GM12878 (cell line): ENCODE measurements around the gene NBDY. TPM values are rescaled to one million over a fixed set of nuclear protein-coding genes. Genes with fewer than 3 reads are reported as not detected.
A peak's percentile ranks its signal among the peaks of the same experiment; 100 is the strongest.

ENCODE experiments used
- ATAC-seq: fragments of 200-7000 bp; cut with Tn5 transposase; 3 replicates; pipeline ENCODE4 v1.9.1; 2020; ENCODE audit warnings: mild to moderate bottlenecking, moderate library complexity
- BruUV-seq: library from RNA; stranded (reverse); fragments of 400-500 nt; replicated peaks from 2 replicates; lab custom pipeline; 2021; lab: Mats Ljungman, UMichigan
- CTCF ChIA-PET: fragments of 300-600 bp; sonication (Branson Sonifier 250); formaldehyde crosslinking; extraction: SDS; loops from one replicate; lab custom pipeline; 2021; ENCODE audit warnings: inconsistent platforms; lab: Yijun Ruan, JAX
- POLR2A ChIA-PET: fragments of 350-600 bp; formaldehyde crosslinking; extraction: SDS; loops from one replicate; lab custom pipeline; 2021; ENCODE audit warnings: inconsistent platforms; lab: Charles Lee
- RAD21 ChIA-PET: fragments of 300-600 bp; sonication (Branson Sonifier 250); formaldehyde crosslinking; loops from one replicate; lab custom pipeline; 2023; ENCODE audit warnings: antibody characterized with exemption; ENCODE audit not compliant: unreplicated experiment; lab: Charles Lee
- SMC1A ChIA-PET: fragments of 300-600 bp; sonication (Branson Sonifier 250); formaldehyde crosslinking; loops from one replicate; lab custom pipeline; 2023; ENCODE audit not compliant: unreplicated experiment, uncharacterized antibody; lab: Charles Lee
- DNase-seq: peaks from one replicate; pipeline ENCODE4 v3.0.0-alpha.2; 2011; ENCODE audit warnings: low read depth, low spot score
- FAIRE-seq: peaks from 3 replicates; lab custom pipeline; 2011; peaks lifted over from hg19 to GRCh38; lab: Jason Lieb, UNC
- H2AFZ ChIP-seq: 2 replicates; pipeline ENCODE4 v1.6.0; 2011; ENCODE audit warnings: low read depth, low read length, control low read depth; ENCODE audit not compliant: control insufficient read depth
- H3K27ac ChIP-seq: 2 replicates; pipeline ENCODE4 v1.5.1; 2011; ENCODE audit warnings: control low read depth; ENCODE audit not compliant: control insufficient read depth, insufficient read depth
- H3K27me3 ChIP-seq, 2 experiments: replicated peaks in 1 of 2; 2 replicates each; pipeline versions ENCODE4 v1.6.0 to v1.6.1; 2011; ENCODE audit warnings: low read length in 1 of 2; ENCODE audit not compliant: control insufficient read depth in 2 of 2, insufficient read depth in 2 of 2
- H3K36me3 ChIP-seq, 2 experiments: 2 replicates each; pipeline ENCODE4 v1.5.1; 2011; ENCODE audit warnings: low read length in 1 of 2; ENCODE audit not compliant: control insufficient read depth in 2 of 2, insufficient read depth in 2 of 2
- H3K4me1 ChIP-seq: 2 replicates; pipeline ENCODE4 v1.6.1; 2011; ENCODE audit warnings: mild to moderate bottlenecking, low read length, moderate library complexity, mixed read lengths; ENCODE audit not compliant: control insufficient read depth, insufficient read depth
- H3K4me2 ChIP-seq: 2 replicates; pipeline ENCODE4 v1.6.0; 2011; ENCODE audit warnings: control low read depth; ENCODE audit not compliant: control insufficient read depth, insufficient read depth
- H3K4me3 ChIP-seq: fragments of 200-600 bp; sonication (generic); 2 replicates; pipeline ENCODE4 v1.5.1; 2016
- H3K79me2 ChIP-seq: 2 replicates; pipeline ENCODE4 v1.6.0; 2011; ENCODE audit warnings: low read length; ENCODE audit not compliant: control insufficient read depth, insufficient read depth
- H3K9ac ChIP-seq: 2 replicates; pipeline ENCODE4 v1.8.0; 2011; ENCODE audit warnings: low read length, control low read depth, mixed read lengths; ENCODE audit not compliant: control insufficient read depth, insufficient read depth
- H3K9me3 ChIP-seq: replicated peaks from 3 replicates; pipeline ENCODE4 v1.5.1; 2011; ENCODE audit warnings: mild to moderate bottlenecking, low read length; ENCODE audit not compliant: control insufficient read depth, insufficient read depth
- H4K20me1 ChIP-seq: 2 replicates; pipeline ENCODE4 v1.6.0; 2011; ENCODE audit not compliant: control insufficient read depth, insufficient read depth
- CREB1 ChIP-seq: IDR thresholded peaks from 2 replicates; pipeline ENCODE4 v1.6.1; 2012; ENCODE audit warnings: low read depth, mild to moderate bottlenecking, inconsistent platforms
- CREM ChIP-seq: IDR thresholded peaks from 2 replicates; pipeline ENCODE4 v1.6.1; 2014; ENCODE audit warnings: antibody characterized with exemption, low read depth
- CTCF ChIP-seq, 3 experiments: IDR thresholded peaks in 2 of 3; conservative IDR thresholded peaks in 1 of 3; 2 replicates each; pipeline ENCODE4 v1.5.1; 2011; ENCODE audit warnings: low read depth in 3 of 3, low read length in 3 of 3, mild to moderate bottlenecking in 3 of 3, control low read depth in 2 of 3, moderate library complexity in 2 of 3, inconsistent platforms in 1 of 3, mixed read lengths in 1 of 3; ENCODE audit not compliant: control insufficient read depth in 2 of 3, insufficient read depth in 1 of 3; ENCODE audit errors: extremely low read depth in 1 of 3
- DPF2 ChIP-seq: fragments of 450-650 bp; IDR thresholded peaks from 2 replicates; pipeline ENCODE4 v1.6.1; 2017; ENCODE audit warnings: mild to moderate bottlenecking
- EED ChIP-seq: sonication (generic); IDR thresholded peaks from 2 replicates; pipeline ENCODE4 v1.6.1; 2016; ENCODE audit warnings: antibody characterized with exemption, low read depth
- HDAC2 ChIP-seq: fragments of 200-600 bp; sonication (generic); IDR thresholded peaks from 2 replicates; pipeline ENCODE4 v1.6.1; 2017
- HSF1 ChIP-seq: fragments of 150-350 bp; IDR thresholded peaks from 2 replicates; pipeline ENCODE4 v1.6.1; 2014; ENCODE audit warnings: mild to moderate bottlenecking, low read depth, low read length
- IRF5 ChIP-seq: fragments of 450-650 bp; IDR thresholded peaks from 2 replicates; pipeline ENCODE4 v1.6.1; 2017; ENCODE audit warnings: borderline replicate concordance
- MTA3 ChIP-seq: IDR thresholded peaks from 2 replicates; pipeline ENCODE4 v1.6.1; 2012; ENCODE audit warnings: low read length, inconsistent platforms, borderline replicate concordance
- NR2F1 ChIP-seq: fragments of 450-650 bp; conservative IDR thresholded peaks from 2 replicates; pipeline ENCODE4 v1.6.1; 2017; ENCODE audit warnings: mild to moderate bottlenecking
- NRF1 ChIP-seq: conservative IDR thresholded peaks from 2 replicates; pipeline ENCODE4 v1.6.1; 2011; ENCODE audit warnings: mild to moderate bottlenecking, low read depth, low read length, improper control_type of control experiment
- RAD21 ChIP-seq: IDR thresholded peaks from 2 replicates; pipeline ENCODE4 v1.6.1; 2011; ENCODE audit warnings: mild to moderate bottlenecking, low read depth, low read length, moderate library complexity; ENCODE audit not compliant: insufficient read depth
- SP1 ChIP-seq: IDR thresholded peaks from one replicate; pipeline ENCODE4 v1.6.1; 2011; ENCODE audit warnings: low read depth, low read length
- ZBTB4 ChIP-seq: fragments of 450-650 bp; formaldehyde crosslinking; IDR thresholded peaks from 2 replicates; pipeline ENCODE4 v1.4.0; 2022; ENCODE audit warnings: mild to moderate bottlenecking, moderate library complexity
- ZNF24 ChIP-seq: fragments of 450-650 bp; IDR thresholded peaks from 2 replicates; pipeline ENCODE4 v1.6.1; 2017; ENCODE audit warnings: antibody characterized with exemption, mild to moderate bottlenecking
- ZNF384 ChIP-seq: IDR thresholded peaks from 2 replicates; pipeline ENCODE4 v1.6.1; 2012; ENCODE audit warnings: low read depth, mild to moderate bottlenecking, low read length, improper control_type of control experiment, borderline replicate concordance
- WGBS: methylation state at CpG from one replicate; pipeline ENCODE4 v1.1.6; 2016; ENCODE audit warnings: low lambda C conversion rate; ENCODE audit not compliant: insufficient replicate concordance, insufficient coverage; ENCODE audit errors: missing lambda C conversion rate; 5-methylcytosine and 5-hydroxymethylcytosine counted together
- in situ Hi-C: fragments of 300-500 bp; cut with MboI; formaldehyde crosslinking; loops from 9 replicates; pipeline ENCODE4 v1.14.3; 2018; ENCODE audit warnings: mixed read lengths
- intact Hi-C: fragments of 100-400 bp; cut with micrococcal nuclease; formaldehyde crosslinking; loops from one replicate; pipeline ENCODE4 v1.14.2; 2022; ENCODE audit not compliant: unreplicated experiment
- polyA plus RNA-seq, 11 experiments: library from polyadenylated mRNA; depleted of rRNA in 4 of 11; unstranded in 6 of 11; stranded (reverse) in 5 of 11; fragments of >200 nt; fragmentation: Nextera tagmentation in 4 of 11; fragmentation: Illumina TruSeq in 1 of 11; extraction: Ambion mirVana in 4 of 11; extraction: Trizol in 1 of 11; gene quantifications; 1 replicate in 1 of 11; 2 replicates in 10 of 11; pipeline versions ENCODE4 v1.2.1 to v1.2.3, GENCODE V29; 2011 to 2016; ENCODE audit warnings: inconsistent platforms in 2 of 11, missing spikeins in 2 of 11, low read depth in 1 of 11
- total RNA-seq, 4 experiments: library from RNA; depleted of rRNA in 3 of 4; stranded (reverse); fragments of >200 nt in 3 of 4; fragmentation: Illumina TruSeq in 1 of 4; extraction: Trizol in 1 of 4; gene quantifications; 2 replicates each; pipeline versions ENCODE4 v1.2.1 to v1.2.3, GENCODE V29; 2013 to 2021

Gene NBDY
- total and polyA plus RNA-seq, 10 of the 15 experiments (the other 5 are each of a cell fraction or from before 2014, with no cell fraction given) = 10.8 to 122 (median 61.5) TPM

- in situ Hi-C loops = no loop called here
- Histone ChIP-seq H3K27ac (no peak overlapping the region), H4K20me1 (no peaks in the 10 kb centered on the region), H3K79me2 (no peaks in the 10 kb centered on the region), H3K9ac (no peak overlapping the region), H3K36me3 (no peaks in the 10 kb centered on the region; a peak in 2 of 4 replicates), H3K4me3 (no peak overlapping the region), H3K4me1 (peaks cover 20% of the 10 kb centered on the region), H3K27me3 (no peaks in the 10 kb centered on the region), H2AFZ (no peak overlapping the region), H3K9me3 (no peaks in the 10 kb centered on the region), H3K4me2 (no peak overlapping the region)
- ChIA-PET SMC1A (no interaction called here), CTCF (no interaction called here), RAD21 (interaction anchor here (1.0 kb wide), 1 partner anchor 179 kb away, joined by 4 read pairs; no protein-coding TSS in a partner anchor), POLR2A (no interaction called here)
- TF ChIP-seq DPF2 = no peak
- peak; percentile 91 for TF ChIP-seq ZNF384
- TF ChIP-seq MTA3 = no peak
- TF ChIP-seq HDAC2 = no peak
- TF ChIP-seq ZNF24 = no peak
- TF ChIP-seq EED = no peak
- no peak for TF ChIP-seq SP1
- TF ChIP-seq NR2F1 = no peak
- TF ChIP-seq IRF5 = no peak
- TF ChIP-seq CREB1 = no peak
- no peak for TF ChIP-seq HSF1
- peak in 1 of 3 experiments; percentile 19; a peak in 1 of 6 replicates for TF ChIP-seq CTCF (IDR thresholded peaks at IDR 0.05 in 2 of 3, conservative IDR thresholded peaks at IDR 0.05 in 1 of 3; ENCODE audit: control insufficient read depth in 2 of 3, extremely low read depth in 1 of 3, insufficient read depth in 1 of 3, low read depth in 3 of 3, low read length in 3 of 3)
- TF ChIP-seq CREM = no peak
- TF ChIP-seq RAD21 = peak; percentile 32; the same call in 1 of the 2 replicates
- TF ChIP-seq ZBTB4 (CRISPR knock-in tag) = no peak
- no peak for TF ChIP-seq NRF1
- no peak for ATAC-seq
- no peak for DNase-seq
- FAIRE-seq = no peak
- 86% methylated on average over 13 of the region's 13 CpGs for WGBS
- no TSS peak for BruUV-seq
- intact Hi-C loops = no loop called here
Measured at GRCh38 chrX:56798866-56799758, 70.1 kb downstream of the NBDY start.
